Measurements from ENCODE around the gene PITHD1. TPM values are rescaled to one million over a fixed set of nuclear protein-coding genes. Genes with fewer than 3 reads are reported as not detected.

PITHD1 gene, protein sequence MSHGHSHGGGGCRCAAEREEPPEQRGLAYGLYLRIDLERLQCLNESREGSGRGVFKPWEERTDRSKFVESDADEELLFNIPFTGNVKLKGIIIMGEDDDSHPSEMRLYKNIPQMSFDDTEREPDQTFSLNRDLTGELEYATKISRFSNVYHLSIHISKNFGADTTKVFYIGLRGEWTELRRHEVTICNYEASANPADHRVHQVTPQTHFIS
- total RNA-seq = 40.4 and 44.1 TPM in 2 replicates

DNA sequence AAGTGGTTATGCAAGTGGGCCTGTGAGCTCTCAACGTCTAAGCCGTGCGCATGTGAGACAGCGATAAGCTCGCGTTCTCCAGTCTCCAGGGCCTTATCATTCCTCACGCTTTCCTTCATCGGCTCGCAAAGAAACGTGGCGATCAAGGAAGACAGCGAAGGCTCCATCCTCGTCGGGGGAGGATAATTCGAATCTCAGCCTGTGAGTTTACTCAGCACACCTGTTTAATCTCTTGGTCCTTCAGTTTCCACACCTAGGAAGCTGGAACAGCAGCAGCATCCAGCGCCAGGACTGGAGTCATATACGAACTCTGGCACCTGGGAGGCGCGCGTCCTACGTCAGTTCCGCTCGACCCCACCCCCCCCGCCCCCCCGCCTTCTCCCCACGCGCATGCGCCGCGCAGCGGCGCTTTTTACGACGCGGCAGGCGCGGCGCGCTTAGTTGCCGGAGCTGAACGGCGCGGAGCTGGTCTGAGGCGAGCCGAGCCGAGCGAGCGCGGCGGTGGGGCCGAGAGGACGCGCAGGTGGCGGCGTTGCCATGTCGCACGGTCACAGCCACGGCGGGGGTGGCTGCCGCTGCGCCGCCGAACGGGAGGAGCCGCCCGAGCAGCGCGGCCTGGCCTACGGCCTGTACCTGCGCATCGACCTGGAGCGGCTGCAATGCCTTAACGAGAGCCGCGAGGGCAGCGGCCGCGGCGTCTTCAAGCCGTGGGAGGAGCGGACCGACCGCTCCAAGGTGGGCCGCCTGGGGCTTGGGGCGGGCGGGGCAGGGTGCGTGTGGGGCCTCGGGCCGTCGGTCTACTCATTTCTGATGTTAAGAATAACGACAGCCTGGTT, at the start of gene PITHD1:
PITHD1 (plus strand) TSS at position 440 of the 836 bp plus-strand sequence; CDS start at position 538, 98 bp downstream.

DNA sequence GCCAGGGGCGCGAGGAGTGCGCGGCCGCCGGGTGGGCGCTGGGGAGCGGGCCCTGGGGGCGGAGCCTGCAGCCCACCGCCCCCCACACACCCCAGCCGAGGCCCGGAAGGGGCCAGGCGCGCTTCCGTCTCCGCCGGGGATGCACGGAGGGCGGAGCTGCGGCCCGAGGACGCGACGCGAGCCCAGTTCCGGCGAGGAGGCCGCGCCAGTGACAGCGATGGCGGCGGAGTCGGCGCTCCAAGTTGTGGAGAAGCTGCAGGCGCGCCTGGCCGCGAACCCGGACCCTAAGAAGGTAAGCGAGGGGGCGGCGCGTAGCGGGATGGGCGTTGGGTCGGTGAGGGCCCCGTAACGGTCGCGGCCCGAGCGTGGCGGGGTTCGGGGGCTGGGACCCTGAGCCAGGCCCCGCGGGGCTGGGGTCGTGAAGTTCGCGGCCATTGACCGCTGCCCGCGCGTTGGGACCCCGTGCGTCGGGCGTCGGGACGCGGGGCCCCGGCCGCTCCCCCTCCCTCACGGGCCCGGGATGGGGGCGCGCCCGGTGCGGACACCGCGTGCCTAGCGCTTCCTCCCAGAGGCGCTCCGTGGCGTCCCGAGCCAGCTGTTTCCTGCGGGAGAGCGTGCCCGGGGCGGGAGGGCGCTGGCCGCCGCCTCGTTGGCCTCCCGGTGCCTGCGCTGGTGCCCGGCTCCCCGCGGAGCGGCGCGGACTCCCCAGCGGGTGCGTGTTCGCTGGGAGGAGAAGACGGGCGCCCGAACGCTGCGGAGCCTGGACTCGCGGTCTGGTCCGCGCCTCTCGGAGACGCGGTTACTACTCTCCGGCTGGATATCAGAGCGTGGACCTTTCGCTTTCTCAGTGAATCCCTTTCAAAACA, 34.7 kb upstream of the PITHD1 start, which contains the start of gene ELOA:
ELOA (plus strand) TSS at position 185 of the 866 bp plus-strand sequence; CDS start at position 218, 33 bp downstream.

DNA sequence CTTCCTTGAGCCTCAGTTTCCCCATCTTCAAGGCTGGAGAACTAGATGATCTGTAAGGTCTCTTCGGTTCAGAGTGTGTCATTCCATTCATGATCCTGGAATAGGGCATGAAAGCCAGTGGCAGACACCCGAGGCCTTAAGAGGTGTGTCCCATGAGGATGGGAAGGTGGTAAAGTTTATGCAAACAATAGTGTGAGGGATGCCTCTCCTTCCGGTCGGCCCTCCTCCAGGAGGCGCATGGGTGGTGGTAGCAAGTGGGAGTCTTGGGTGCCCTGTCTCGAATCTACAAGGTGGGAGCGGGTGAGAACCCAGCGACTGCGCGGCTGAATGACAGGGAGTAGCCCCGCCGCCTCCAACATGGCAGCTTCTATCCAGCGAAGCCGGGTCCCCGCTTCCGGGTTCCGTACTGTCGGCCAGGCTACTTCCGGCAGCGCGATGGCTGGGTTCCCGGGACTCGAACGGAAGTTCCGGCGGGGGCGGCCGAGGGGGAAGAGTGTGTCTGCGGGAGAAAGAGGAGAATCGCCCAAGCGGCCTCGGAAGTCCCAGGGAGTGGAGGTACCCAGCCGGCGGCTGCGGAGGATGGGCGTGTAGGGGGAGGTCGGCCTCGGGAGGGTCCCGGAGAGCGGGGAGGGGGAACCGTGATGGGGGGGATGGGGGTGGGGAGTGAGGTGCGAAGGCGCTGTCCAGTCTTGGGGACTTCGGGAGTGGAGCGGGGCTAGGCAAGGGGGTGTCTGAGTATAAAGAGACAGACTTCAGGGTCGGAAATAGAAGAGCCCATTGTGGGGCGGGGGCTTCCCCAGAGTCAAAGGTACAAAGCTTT, 12.7 kb downstream of the PITHD1 start, which contains the start of gene LYPLA2:
LYPLA2 (plus strand) TSS at position 450 of the 820 bp plus-strand sequence. CDS start 1,538 bp downstream, outside the sequence.

DNA sequence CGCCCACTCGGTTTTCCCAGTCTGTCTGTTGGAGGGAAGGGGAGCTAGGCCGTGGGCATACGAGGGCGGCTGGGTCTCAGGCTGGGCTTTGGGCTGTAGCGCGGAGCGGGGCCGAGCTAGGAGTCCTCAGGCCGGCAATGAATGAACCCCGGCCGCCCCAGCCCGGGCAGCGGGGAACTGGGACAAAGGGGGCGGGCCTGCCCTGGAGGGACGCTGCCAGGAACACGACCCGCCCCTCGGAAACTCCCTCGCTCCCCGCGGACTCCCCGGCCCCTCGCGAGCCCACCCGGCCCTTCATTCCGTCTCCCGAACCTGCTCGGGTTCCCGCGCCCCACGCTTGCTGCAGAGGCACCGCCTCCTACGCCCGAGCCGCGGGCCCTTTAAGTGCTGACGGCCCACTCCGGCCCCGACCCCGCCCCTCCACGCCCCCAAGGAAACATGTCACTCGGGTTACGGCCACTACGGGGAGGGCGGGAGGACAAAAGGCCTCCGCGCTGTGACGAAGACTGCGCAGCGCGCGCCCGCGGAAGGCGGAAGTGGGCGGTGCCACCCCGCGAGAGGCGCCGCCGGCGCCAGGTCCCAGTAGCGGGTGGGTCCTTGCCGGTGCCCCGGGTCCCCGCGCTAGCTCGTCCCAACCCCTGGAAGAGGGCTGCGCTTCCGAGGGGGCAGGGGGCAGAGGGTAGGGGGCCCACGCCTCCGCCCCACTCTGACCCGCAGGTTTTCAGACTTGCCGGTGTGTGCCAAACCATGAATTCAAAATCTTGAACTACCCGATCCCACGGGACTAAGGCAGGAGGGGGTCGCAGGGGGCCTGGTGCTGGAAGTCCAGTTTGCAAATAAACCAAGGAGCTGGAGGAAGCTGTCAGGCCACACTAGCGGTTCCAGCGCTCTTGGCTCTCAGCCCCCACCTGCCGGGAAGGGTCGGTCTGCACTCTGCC, 22.5 kb downstream of the PITHD1 start, which contains the start of gene GALE:
GALE (minus strand) TSS at position 355 of the 938 bp plus-strand sequence. CDS start 1,747 bp downstream, outside the sequence.

DNA sequence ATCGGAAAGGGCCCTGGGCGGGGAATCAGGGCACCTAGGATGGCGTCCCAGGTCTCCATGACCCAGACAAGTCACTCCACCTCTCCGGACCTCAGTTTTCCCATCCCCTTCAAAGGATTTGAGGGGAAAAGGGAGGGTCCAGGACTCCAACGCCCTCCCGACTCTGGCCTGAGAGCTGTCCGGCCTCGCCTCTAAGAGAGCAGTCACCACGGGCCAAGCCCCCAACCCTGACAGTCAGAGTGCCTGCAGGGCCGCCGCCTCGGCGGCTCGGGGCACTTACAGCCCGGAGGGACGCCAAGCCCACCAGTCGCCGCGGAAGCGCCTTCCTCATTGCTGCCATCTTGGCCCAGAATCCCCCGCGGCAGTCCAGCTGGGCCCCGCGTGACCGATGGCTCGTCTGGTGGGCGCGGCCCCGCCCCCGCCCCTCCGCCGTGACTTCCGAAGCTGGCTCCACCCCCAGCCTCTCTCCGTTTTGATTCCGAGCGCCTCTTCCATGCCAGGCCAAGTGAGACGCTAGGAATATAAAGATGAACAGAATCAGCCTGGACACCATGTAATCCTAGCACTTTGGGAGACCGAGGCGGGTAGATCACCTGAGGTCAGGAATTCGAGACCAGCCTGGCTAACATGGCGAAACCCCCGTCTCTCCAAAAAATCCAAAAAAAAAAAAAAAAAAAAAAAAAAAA, 47.0 kb downstream of the PITHD1 start, which contains the start of gene HMGCL:
HMGCL (minus strand) TSS at position 354 of the 686 bp plus-strand sequence; CDS start at position 340, 14 bp downstream.

Other genes with a start within 250 kb of the PITHD1 start
- 0.53 and 0.86 TPM in 2 replicates for gene E2F2, start 247.2 kb upstream of the PITHD1 start, total RNA-seq
- gene ID3, start 218.9 kb upstream of the PITHD1 start, total RNA-seq = 33.7 and 41.8 TPM in 2 replicates
- gene RPL11, start 86.6 kb upstream of the PITHD1 start, total RNA-seq = 860 and 1,006 TPM in 2 replicates
- gene ELOA, start 34.9 kb upstream of the PITHD1 start, total RNA-seq = 19.3 and 27.1 TPM in 2 replicates
- gene LYPLA2, start 12.7 kb downstream of the PITHD1 start, total RNA-seq = 59.9 and 95.4 TPM in 2 replicates
- 75.5 and 97.2 TPM in 2 replicates for gene GALE, start 22.3 kb downstream of the PITHD1 start, total RNA-seq
- gene HMGCL, start 47.0 kb downstream of the PITHD1 start, total RNA-seq = 57.2 and 67.7 TPM in 2 replicates
- 1.7 and 2.1 TPM in 2 replicates for gene FUCA1, start 89.9 kb downstream of the PITHD1 start, total RNA-seq
- not detected in 2 replicates for gene CNR2, start 134.9 kb downstream of the PITHD1 start, total RNA-seq
- gene PNRC2, start 181.4 kb downstream of the PITHD1 start, total RNA-seq = 70.2 and 75.8 TPM in 2 replicates
- 44.7 and 73.2 TPM in 2 replicates for gene SRSF10, start 201.9 kb downstream of the PITHD1 start, total RNA-seq

All from myometrial cell (primary cell).